SK-N-SH treated with all-trans-retinoic acid at 6 μM for 48 hours (cell line): ENCODE measurements around the gene KRT82.
"Not testable (repeated sequence)": the region's sequence is repeated elsewhere in the genome, so short reads cannot be mapped to it uniquely, and the experiment has no call there.

ENCODE experiments used
- ATAC-seq: fragments of 200-7000 bp; cut with Tn5 transposase; 3 replicates; pipeline ENCODE4 v1.9.1; 2020; ENCODE audit warnings: mild to moderate bottlenecking, moderate library complexity
- ARNTL ChIP-seq: fragments of 450-650 bp; formaldehyde crosslinking; IDR thresholded peaks from 2 replicates; pipeline ENCODE4 v1.5.0; 2020; ENCODE audit warnings: low read depth, mild to moderate bottlenecking, moderate library complexity, borderline replicate concordance
- CSDC2 ChIP-seq: fragments of 250-450 bp; sonication (Bioruptor Pico); IDR thresholded peaks from 2 replicates; pipeline ENCODE4 v1.5.0; 2020; ENCODE audit warnings: mild to moderate bottlenecking, moderate library complexity
- CSRNP3 ChIP-seq: fragments of 250-450 bp; sonication (Bioruptor Pico); IDR thresholded peaks from 2 replicates; pipeline ENCODE4 v1.5.1; 2021; ENCODE audit warnings: mild to moderate bottlenecking, moderate library complexity
- ESRRG ChIP-seq: fragments of 250-450 bp; sonication (Bioruptor Pico); IDR thresholded peaks from 2 replicates; pipeline ENCODE4 v1.6.1; 2021; ENCODE audit warnings: mild to moderate bottlenecking
- OSR1 ChIP-seq: fragments of 250-450 bp; sonication (Bioruptor Pico); IDR thresholded peaks from 2 replicates; pipeline ENCODE4 v1.8.0; 2022; ENCODE audit warnings: moderate library complexity, mild to moderate bottlenecking, inconsistent platforms
- RARB ChIP-seq: fragments of 250-450 bp; sonication (Bioruptor Pico); IDR thresholded peaks from 2 replicates; pipeline ENCODE4 v1.8.0; 2021; ENCODE audit warnings: mild to moderate bottlenecking, moderate library complexity
- TOX ChIP-seq: fragments of 250-450 bp; sonication (Bioruptor Pico); IDR thresholded peaks from 2 replicates; pipeline ENCODE4 v1.8.0; 2021; ENCODE audit warnings: mild to moderate bottlenecking, moderate library complexity, borderline replicate concordance
- ZC3H10 ChIP-seq: fragments of 250-450 bp; sonication (Bioruptor Pico); IDR thresholded peaks from 2 replicates; pipeline ENCODE4 v1.5.1; 2021; ENCODE audit warnings: mild to moderate bottlenecking, moderate library complexity
- ZFP3 ChIP-seq: fragments of 250-450 bp; sonication (Bioruptor Pico); IDR thresholded peaks from 2 replicates; pipeline ENCODE4 v1.5.0; 2020; ENCODE audit warnings: mild to moderate bottlenecking, moderate library complexity
- ZFP30 ChIP-seq: fragments of 450-650 bp; formaldehyde crosslinking; IDR thresholded peaks from 2 replicates; pipeline ENCODE4 v1.5.0; 2022; ENCODE audit warnings: mild to moderate bottlenecking, moderate library complexity
- ZNF565 ChIP-seq: fragments of 450-650 bp; formaldehyde crosslinking; conservative IDR thresholded peaks from 2 replicates; pipeline ENCODE4 v1.5.0; 2020; ENCODE audit warnings: low read depth, mild to moderate bottlenecking, moderate library complexity
- TF ChIP-seq, protein P1 (sequence below): fragments of 250-450 bp; sonication (Bioruptor Pico); IDR thresholded peaks from 2 replicates; pipeline ENCODE4 v1.8.0; 2021; ENCODE audit warnings: low read depth, mild to moderate bottlenecking, moderate library complexity, borderline replicate concordance
- TF ChIP-seq, protein P2 (sequence below): fragments of 250-450 bp; sonication (Bioruptor Pico); IDR thresholded peaks from 2 replicates; pipeline ENCODE4 v1.8.0; 2020; ENCODE audit warnings: mild to moderate bottlenecking, moderate library complexity, borderline replicate concordance
- TF ChIP-seq, protein P3 (sequence below): fragments of 250-450 bp; sonication (Bioruptor Pico); IDR thresholded peaks from 2 replicates; pipeline ENCODE4 v1.5.0; 2020; ENCODE audit warnings: mild to moderate bottlenecking, moderate library complexity
- TF ChIP-seq, protein P4 (sequence below): fragments of 250-450 bp; sonication (Bioruptor Pico); IDR thresholded peaks from 2 replicates; pipeline ENCODE4 v1.5.1; 2020; ENCODE audit warnings: low read depth, mild to moderate bottlenecking, moderate library complexity

Gene KRT82

DNA sequence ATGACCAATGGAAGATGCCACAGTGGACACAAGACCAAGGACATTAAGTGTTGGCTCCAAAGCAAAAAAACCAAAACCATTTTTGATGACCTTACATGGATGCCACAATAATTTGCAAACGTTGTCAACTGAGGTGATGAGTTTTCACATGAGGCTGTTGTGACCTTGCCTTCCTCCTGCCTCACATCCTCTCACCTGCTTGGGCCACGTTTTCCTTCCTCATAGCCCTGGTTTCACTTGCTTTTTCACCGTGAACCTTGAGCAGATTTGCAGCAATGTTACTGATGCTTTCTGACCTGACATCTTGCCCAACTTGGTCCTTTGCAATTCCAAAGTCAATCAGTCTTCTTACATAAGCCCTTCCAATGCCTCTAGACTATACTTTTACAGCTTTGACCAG lies 42.1 kb upstream of the KRT82 start:
- TF ChIP-seq ESRRG (CRISPR knock-in tag) (no peak), TOX (CRISPR knock-in tag) (no peak), ARNTL (CRISPR knock-in tag) (no peak), ZFP3 (CRISPR knock-in tag) (no peak), ZFP30 (CRISPR knock-in tag) (no peak)
- TF ChIP-seq, protein P1, sequence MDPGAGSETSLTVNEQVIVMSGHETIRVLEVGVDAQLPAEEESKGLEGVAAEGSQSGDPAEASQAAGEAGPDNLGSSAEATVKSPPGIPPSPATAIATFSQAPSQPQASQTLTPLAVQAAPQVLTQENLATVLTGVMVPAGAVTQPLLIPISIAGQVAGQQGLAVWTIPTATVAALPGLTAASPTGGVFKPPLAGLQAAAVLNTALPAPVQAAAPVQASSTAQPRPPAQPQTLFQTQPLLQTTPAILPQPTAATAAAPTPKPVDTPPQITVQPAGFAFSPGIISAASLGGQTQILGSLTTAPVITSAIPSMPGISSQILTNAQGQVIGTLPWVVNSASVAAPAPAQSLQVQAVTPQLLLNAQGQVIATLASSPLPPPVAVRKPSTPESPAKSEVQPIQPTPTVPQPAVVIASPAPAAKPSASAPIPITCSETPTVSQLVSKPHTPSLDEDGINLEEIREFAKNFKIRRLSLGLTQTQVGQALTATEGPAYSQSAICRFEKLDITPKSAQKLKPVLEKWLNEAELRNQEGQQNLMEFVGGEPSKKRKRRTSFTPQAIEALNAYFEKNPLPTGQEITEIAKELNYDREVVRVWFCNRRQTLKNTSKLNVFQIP, result no peak
- TF ChIP-seq, protein P2, sequence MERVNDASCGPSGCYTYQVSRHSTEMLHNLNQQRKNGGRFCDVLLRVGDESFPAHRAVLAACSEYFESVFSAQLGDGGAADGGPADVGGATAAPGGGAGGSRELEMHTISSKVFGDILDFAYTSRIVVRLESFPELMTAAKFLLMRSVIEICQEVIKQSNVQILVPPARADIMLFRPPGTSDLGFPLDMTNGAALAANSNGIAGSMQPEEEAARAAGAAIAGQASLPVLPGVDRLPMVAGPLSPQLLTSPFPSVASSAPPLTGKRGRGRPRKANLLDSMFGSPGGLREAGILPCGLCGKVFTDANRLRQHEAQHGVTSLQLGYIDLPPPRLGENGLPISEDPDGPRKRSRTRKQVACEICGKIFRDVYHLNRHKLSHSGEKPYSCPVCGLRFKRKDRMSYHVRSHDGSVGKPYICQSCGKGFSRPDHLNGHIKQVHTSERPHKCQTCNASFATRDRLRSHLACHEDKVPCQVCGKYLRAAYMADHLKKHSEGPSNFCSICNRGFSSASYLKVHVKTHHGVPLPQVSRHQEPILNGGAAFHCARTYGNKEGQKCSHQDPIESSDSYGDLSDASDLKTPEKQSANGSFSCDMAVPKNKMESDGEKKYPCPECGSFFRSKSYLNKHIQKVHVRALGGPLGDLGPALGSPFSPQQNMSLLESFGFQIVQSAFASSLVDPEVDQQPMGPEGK (CRISPR knock-in tag), result no peak
- no peak for ATAC-seq

DNA sequence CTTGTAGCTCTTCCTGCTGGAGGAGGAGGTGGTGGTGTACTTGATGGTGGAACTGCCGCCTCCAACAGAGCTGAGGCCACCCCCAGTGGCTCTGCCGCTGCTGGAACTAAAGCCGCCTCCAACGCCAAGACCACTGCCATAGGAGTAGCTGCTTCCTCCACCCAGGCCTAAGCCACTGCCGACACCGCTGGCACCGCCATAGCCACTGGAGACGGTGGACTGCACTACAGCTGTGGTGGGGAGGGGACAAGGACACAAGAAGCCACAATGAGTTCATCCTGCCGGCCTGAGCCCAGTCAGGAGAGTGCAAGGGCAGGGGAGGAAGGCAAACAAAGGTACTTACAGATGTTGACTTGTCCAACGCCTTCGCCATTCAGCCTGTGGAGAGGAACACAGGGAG lies 41.1 kb upstream of the KRT82 start:
- ATAC-seq, result not testable (repeated sequence)

DNA sequence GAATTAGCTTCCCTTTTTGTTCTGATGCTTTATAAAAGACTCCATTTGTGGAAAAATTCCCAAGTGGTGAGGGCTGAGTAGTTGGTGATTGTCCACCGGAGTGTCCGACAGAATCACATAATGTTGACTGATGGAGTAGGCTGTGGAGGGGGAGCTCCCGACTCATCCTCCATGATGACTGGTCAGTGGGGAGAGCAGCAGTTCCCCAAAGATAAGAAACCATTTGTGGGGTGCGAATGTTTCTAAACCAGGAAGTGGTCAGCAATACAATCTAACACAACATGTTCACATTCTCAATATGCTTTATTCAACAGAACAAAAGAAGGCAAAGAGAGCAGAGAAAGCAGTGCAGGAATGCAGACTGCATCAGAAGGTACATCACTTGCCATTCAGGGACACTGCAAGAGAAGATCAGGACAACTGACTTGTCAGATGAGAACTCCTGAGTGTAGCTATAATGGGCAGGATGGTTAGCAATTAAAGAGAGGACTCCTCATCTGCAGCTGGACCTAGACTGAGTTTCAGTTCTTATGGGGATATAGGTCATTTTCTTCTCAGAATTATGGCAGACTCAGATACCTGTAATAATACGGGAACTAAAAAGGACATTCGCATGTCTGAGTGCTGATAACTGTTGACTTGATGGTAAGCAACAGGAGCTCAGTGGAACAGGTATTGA lies 40.4 kb upstream of the KRT82 start:
- ATAC-seq, result no peak

DNA sequence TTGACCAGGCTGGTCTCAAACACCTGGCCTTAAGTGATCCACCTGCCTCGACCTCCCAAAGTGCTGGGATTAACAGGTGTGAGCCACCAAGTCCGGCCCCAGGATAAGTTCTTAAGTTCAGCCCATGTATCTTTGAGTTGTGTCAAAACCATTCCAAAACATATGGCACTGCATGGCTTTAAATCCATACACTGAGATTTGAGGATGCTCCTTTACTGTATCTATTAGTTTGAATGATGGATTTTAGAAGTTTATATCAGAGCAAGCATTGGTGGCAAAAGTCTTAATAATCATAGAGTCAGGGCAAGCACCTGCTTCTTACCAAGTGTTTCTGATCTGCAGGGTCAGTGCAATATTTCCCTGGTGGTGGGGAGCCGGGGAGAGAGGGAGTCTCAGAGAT lies 39.7 kb upstream of the KRT82 start:
- TF ChIP-seq TOX (CRISPR knock-in tag) (no peak), CSDC2 (CRISPR knock-in tag) (no peak), ZFP3 (CRISPR knock-in tag) (no peak), ZNF565 (CRISPR knock-in tag) (no peak), ZC3H10 (no peak), CSRNP3 (CRISPR knock-in tag) (no peak)
- TF ChIP-seq, protein P3, sequence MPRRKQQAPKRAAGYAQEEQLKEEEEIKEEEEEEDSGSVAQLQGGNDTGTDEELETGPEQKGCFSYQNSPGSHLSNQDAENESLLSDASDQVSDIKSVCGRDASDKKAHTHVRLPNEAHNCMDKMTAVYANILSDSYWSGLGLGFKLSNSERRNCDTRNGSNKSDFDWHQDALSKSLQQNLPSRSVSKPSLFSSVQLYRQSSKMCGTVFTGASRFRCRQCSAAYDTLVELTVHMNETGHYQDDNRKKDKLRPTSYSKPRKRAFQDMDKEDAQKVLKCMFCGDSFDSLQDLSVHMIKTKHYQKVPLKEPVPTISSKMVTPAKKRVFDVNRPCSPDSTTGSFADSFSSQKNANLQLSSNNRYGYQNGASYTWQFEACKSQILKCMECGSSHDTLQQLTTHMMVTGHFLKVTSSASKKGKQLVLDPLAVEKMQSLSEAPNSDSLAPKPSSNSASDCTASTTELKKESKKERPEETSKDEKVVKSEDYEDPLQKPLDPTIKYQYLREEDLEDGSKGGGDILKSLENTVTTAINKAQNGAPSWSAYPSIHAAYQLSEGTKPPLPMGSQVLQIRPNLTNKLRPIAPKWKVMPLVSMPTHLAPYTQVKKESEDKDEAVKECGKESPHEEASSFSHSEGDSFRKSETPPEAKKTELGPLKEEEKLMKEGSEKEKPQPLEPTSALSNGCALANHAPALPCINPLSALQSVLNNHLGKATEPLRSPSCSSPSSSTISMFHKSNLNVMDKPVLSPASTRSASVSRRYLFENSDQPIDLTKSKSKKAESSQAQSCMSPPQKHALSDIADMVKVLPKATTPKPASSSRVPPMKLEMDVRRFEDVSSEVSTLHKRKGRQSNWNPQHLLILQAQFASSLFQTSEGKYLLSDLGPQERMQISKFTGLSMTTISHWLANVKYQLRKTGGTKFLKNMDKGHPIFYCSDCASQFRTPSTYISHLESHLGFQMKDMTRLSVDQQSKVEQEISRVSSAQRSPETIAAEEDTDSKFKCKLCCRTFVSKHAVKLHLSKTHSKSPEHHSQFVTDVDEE (CRISPR knock-in tag), result no peak
- no peak for ATAC-seq

More for the DNA sequence above, 40.4 kb upstream of the KRT82 start:
- TF ChIP-seq, protein P1, result no peak
- TF ChIP-seq OSR1 (CRISPR knock-in tag) (no peak), RARB (no peak), ARNTL (CRISPR knock-in tag) (no peak)
- TF ChIP-seq, protein P3 (CRISPR knock-in tag), result no peak
- TF ChIP-seq, protein P4, sequence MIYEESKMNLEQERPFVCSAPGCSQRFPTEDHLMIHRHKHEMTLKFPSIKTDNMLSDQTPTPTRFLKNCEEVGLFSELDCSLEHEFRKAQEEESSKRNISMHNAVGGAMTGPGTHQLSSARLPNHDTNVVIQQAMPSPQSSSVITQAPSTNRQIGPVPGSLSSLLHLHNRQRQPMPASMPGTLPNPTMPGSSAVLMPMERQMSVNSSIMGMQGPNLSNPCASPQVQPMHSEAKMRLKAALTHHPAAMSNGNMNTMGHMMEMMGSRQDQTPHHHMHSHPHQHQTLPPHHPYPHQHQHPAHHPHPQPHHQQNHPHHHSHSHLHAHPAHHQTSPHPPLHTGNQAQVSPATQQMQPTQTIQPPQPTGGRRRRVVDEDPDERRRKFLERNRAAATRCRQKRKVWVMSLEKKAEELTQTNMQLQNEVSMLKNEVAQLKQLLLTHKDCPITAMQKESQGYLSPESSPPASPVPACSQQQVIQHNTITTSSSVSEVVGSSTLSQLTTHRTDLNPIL, result no peak
- TF ChIP-seq, all 23 proteins: peak for 0
